Testis (tissue), 2 donors: ENCODE results near the gene HPSE2.

Experiments used
- CTCF ChIP-seq, 3 experiments: fragments of 450-650 bp in 2 of 3; fragments of 200-600 bp in 1 of 3; sonication (generic) in 1 of 3; IDR thresholded peaks; one replicate each; pipeline ENCODE4 v1.5.1; 2016 to 2019; ENCODE audit warnings: antibody characterized with exemption in 3 of 3, mild to moderate bottlenecking in 2 of 3, moderate library complexity in 1 of 3
- POLR2A ChIP-seq: fragments of 450-650 bp; IDR thresholded peaks from one replicate; pipeline ENCODE4 v1.6.1; 2017; ENCODE audit warnings: antibody characterized with exemption, mild to moderate bottlenecking, moderate library complexity

GRCh38 chr10:98463976-98464754, 771.5 kb downstream of the HPSE2 start:
- TF ChIP-seq CTCF (IDR thresholded peaks at IDR 0.05) (no peak), POLR2A (no peak)
